D721Med (cell line): ENCODE data around the gene TUT1.
A peak's percentile ranks its signal among the peaks of the same experiment; 100 is the strongest.
"Not testable (repeated sequence)": the region's sequence is repeated elsewhere in the genome, so short reads cannot be mapped to it uniquely, and the experiment has no call there.

Source experiments
- DNase-seq: peaks from one replicate; pipeline ENCODE4 v3.0.0; 2011; ENCODE audit warnings: low spot score; ENCODE audit not compliant: insufficient read length
- FAIRE-seq: peaks from 2 replicates; lab custom pipeline; 2011; peaks lifted over from hg19 to GRCh38; lab: Jason Lieb, UNC
- CTCF ChIP-seq: IDR thresholded peaks from 2 replicates; pipeline ENCODE4 v1.5.1; 2012; ENCODE audit warnings: mild to moderate bottlenecking, control low read depth; ENCODE audit not compliant: insufficient read depth; ENCODE audit errors: missing control alignments

Gene TUT1

GRCh38 chr11:62569611-62570010, 21.7 kb downstream of the TUT1 start:
- no peak for DNase-seq
- no peak for TF ChIP-seq CTCF
- FAIRE-seq = no peak

GRCh38 chr11:62567018-62567633, 24.2 kb downstream of the TUT1 start:
- DNase-seq = no peak
- FAIRE-seq = no peak
- no peak for TF ChIP-seq CTCF

- no peak for TF ChIP-seq CTCF
- DNase-seq (no peak), FAIRE-seq (no peak)
Measured at GRCh38 chr11:62566247-62566646, 25.1 kb downstream of the TUT1 start.

GRCh38 chr11:62565100-62565802, 26.1 kb downstream of the TUT1 start:
- no peak for TF ChIP-seq CTCF
- no peak for FAIRE-seq
- no peak for DNase-seq

GRCh38 chr11:62561677-62562230, 29.6 kb downstream of the TUT1 start:
- DNase-seq, FAIRE-seq: not testable (repeated sequence)

GRCh38 chr11:62560566-62561103, 30.7 kb downstream of the TUT1 start:
- peak; percentile 59 for TF ChIP-seq CTCF
- FAIRE-seq (no peak), DNase-seq (no peak)

- FAIRE-seq, DNase-seq: not testable (repeated sequence)
Measured at GRCh38 chr11:62559626-62560025, 31.7 kb downstream of the TUT1 start.

GRCh38 chr11:62559204-62559603, 32.1 kb downstream of the TUT1 start:
- FAIRE-seq = no peak
- DNase-seq = no peak
- TF ChIP-seq CTCF = no peak
